SK-N-SH treated with all-trans-retinoic acid at 6 μM for 48 hours (cell line): Measurements from ENCODE around the gene DMRT3.

Source experiments
- ARNTL ChIP-seq: fragments of 450-650 bp; formaldehyde crosslinking; IDR thresholded peaks from 2 replicates; pipeline ENCODE4 v1.5.0; 2020; ENCODE audit warnings: low read depth, mild to moderate bottlenecking, moderate library complexity, borderline replicate concordance
- BACH2 ChIP-seq: fragments of 250-450 bp; sonication (Bioruptor Pico); IDR thresholded peaks from 2 replicates; pipeline ENCODE4 v1.9.0; 2021; ENCODE audit warnings: mild to moderate bottlenecking, borderline replicate concordance
- CSRNP3 ChIP-seq: fragments of 250-450 bp; sonication (Bioruptor Pico); IDR thresholded peaks from 2 replicates; pipeline ENCODE4 v1.5.1; 2021; ENCODE audit warnings: mild to moderate bottlenecking, moderate library complexity
- ISL1 ChIP-seq: fragments of 250-450 bp; sonication (Bioruptor Pico); IDR thresholded peaks from 2 replicates; pipeline ENCODE4 v2.1.2; 2022; ENCODE audit warnings: mild to moderate bottlenecking, moderate library complexity
- ZFP3 ChIP-seq: fragments of 250-450 bp; sonication (Bioruptor Pico); IDR thresholded peaks from 2 replicates; pipeline ENCODE4 v1.5.0; 2020; ENCODE audit warnings: mild to moderate bottlenecking, moderate library complexity
- TF ChIP-seq, protein P1 (sequence below): fragments of 250-450 bp; sonication (Bioruptor Pico); IDR thresholded peaks from 2 replicates; pipeline ENCODE4 v1.5.1; 2020; ENCODE audit warnings: low read depth, mild to moderate bottlenecking, moderate library complexity

DNA sequence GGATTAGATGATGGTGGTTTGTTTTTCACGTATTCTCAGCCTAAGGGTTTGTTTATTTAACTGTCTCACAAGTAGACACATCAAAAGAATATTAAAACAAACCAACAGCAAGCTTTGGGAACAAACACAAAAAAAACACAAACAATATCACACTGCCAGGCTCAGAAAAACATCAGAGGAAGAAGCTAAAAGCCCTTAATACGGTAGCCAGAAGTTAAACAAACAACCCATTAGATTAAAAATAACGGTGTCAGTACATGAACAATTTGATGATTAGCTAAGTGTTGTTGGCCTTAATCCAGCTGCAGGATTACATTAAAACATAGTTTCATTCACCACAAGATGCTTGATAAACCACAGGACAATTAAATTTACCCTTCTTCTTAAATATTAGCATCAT is 57.8 kb downstream of the DMRT3 start:
- TF ChIP-seq, protein P1, sequence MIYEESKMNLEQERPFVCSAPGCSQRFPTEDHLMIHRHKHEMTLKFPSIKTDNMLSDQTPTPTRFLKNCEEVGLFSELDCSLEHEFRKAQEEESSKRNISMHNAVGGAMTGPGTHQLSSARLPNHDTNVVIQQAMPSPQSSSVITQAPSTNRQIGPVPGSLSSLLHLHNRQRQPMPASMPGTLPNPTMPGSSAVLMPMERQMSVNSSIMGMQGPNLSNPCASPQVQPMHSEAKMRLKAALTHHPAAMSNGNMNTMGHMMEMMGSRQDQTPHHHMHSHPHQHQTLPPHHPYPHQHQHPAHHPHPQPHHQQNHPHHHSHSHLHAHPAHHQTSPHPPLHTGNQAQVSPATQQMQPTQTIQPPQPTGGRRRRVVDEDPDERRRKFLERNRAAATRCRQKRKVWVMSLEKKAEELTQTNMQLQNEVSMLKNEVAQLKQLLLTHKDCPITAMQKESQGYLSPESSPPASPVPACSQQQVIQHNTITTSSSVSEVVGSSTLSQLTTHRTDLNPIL = no peak
- TF ChIP-seq ARNTL (CRISPR knock-in tag) = no peak
- TF ChIP-seq BACH2 = no peak
- no peak for TF ChIP-seq ZFP3 (CRISPR knock-in tag)
- no peak for TF ChIP-seq CSRNP3 (CRISPR knock-in tag)
- TF ChIP-seq ISL1 (CRISPR knock-in tag) = no peak
